Left ventricle myocardium inferior (tissue), 1 donor: ENCODE measurements around the gene IFNGR1. TPM values are rescaled to one million over a fixed set of nuclear protein-coding genes. Genes with fewer than 3 reads are reported as not detected.
"Not testable (repeated sequence)": the region's sequence is repeated elsewhere in the genome, so short reads cannot be mapped to it uniquely, and the experiment has no call there.

Experiments used
- DNase-seq: peaks from one replicate; pipeline ENCODE4 v3.0.0-alpha.2; 2020
- H3K27ac ChIP-seq: fragments of 200-600 bp; replicated peaks from 2 replicates; pipeline ENCODE4 v1.8.0; 2021
- H3K27me3 ChIP-seq: fragments of 200-600 bp; 2 replicates; pipeline ENCODE4 v1.8.0; 2021; ENCODE audit warnings: low read depth
- H3K36me3 ChIP-seq: fragments of 200-600 bp; 2 replicates; pipeline ENCODE4 v1.8.0; 2021
- H3K4me1 ChIP-seq: fragments of 200-600 bp; 2 replicates; pipeline ENCODE4 v1.8.0; 2021
- H3K4me3 ChIP-seq: fragments of 200-600 bp; 2 replicates; pipeline ENCODE4 v1.8.0; 2021; ENCODE audit warnings: mild to moderate bottlenecking, moderate library complexity
- H3K9me3 ChIP-seq: fragments of 200-600 bp; replicated peaks from 2 replicates; pipeline ENCODE4 v1.8.0; 2021
- intact Hi-C: fragments of 100-400 bp; cut with micrococcal nuclease; formaldehyde crosslinking; loops from one replicate; pipeline ENCODE4 v1.11.0; 2022
- total RNA-seq: library from RNA; stranded (reverse); fragmentation: NEBNext Ultra II Directional; extraction: Animal tissue kit (Norgen Biotek cat#: 25700); gene quantifications from one replicate; pipeline ENCODE4 v1.2.1, GENCODE V29; 2021
- TF ChIP-seq, protein P1 (sequence below): fragments of 200-600 bp; IDR thresholded peaks from 2 replicates; pipeline ENCODE4 v1.8.0; 2021; ENCODE audit warnings: antibody characterized with exemption, mild to moderate bottlenecking, borderline replicate concordance
- donor health status: DM: no; HTN: yes; CAD: no; lungs with severe emphysema.

The IFNGR1 gene
- total RNA-seq, 1 donor from 2014 or later = 97.6 TPM

GRCh38 chr6:137216875-137217553 is 2.2 kb downstream of the IFNGR1 start:
- H3K27me3 ChIP-seq = no peaks in the 10 kb centered on the region
- H3K9me3 ChIP-seq = no peaks in the 10 kb centered on the region
- H3K4me1 ChIP-seq = peaks cover 92% of the 10 kb centered on the region
- no peaks in the 10 kb centered on the region for H3K36me3 ChIP-seq
- intact Hi-C loops = no loop called here
- peak overlapping the region; percentile 78 for H3K4me3 ChIP-seq
- no peak for DNase-seq
- peak overlapping the region; percentile 99 for H3K27ac ChIP-seq
- TF ChIP-seq, protein P1, sequence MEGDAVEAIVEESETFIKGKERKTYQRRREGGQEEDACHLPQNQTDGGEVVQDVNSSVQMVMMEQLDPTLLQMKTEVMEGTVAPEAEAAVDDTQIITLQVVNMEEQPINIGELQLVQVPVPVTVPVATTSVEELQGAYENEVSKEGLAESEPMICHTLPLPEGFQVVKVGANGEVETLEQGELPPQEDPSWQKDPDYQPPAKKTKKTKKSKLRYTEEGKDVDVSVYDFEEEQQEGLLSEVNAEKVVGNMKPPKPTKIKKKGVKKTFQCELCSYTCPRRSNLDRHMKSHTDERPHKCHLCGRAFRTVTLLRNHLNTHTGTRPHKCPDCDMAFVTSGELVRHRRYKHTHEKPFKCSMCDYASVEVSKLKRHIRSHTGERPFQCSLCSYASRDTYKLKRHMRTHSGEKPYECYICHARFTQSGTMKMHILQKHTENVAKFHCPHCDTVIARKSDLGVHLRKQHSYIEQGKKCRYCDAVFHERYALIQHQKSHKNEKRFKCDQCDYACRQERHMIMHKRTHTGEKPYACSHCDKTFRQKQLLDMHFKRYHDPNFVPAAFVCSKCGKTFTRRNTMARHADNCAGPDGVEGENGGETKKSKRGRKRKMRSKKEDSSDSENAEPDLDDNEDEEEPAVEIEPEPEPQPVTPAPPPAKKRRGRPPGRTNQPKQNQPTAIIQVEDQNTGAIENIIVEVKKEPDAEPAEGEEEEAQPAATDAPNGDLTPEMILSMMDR = no peak

DNA sequence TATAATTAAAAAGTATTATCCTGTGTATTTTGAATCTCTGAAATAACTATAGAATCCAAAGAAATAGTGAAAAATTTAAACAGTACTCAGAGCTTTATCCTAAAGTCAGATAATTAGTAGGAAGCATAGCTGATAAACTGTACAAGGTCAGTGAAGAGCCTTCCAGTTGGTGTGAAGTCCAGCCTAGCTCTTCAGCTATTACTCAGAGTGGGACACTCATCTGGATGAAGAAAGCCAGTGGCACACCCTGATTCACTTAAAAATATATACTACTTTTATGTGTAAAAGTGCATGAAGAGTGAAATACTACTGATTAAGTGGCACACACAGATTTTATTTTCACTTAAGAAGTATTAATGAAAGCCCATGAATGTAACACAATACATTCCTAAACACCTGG is 3.1 kb downstream of the IFNGR1 start:
- H3K27ac ChIP-seq = peak overlapping the region; percentile 99
- H3K27me3 ChIP-seq = no peaks in the 10 kb centered on the region
- no peaks in the 10 kb centered on the region for H3K9me3 ChIP-seq
- no peaks in the 10 kb centered on the region for H3K36me3 ChIP-seq
- intact Hi-C loops = no loop called here
- DNase-seq = no peak
- peak overlapping the region; percentile 78 for H3K4me3 ChIP-seq
- TF ChIP-seq, protein P1 = no peak
- H3K4me1 ChIP-seq = peaks cover 92% of the 10 kb centered on the region

GRCh38 chr6:137215630-137216029 is 3.6 kb downstream of the IFNGR1 start:
- Histone ChIP-seq H3K4me1 (peaks cover 92% of the 10 kb centered on the region), H3K4me3 (peak overlapping the region; percentile 78), H3K27ac (peak overlapping the region; percentile 99)
- H3K27me3 ChIP-seq, H3K36me3 ChIP-seq, H3K9me3 ChIP-seq, intact Hi-C loops, DNase-seq: not testable (repeated sequence)

DNA sequence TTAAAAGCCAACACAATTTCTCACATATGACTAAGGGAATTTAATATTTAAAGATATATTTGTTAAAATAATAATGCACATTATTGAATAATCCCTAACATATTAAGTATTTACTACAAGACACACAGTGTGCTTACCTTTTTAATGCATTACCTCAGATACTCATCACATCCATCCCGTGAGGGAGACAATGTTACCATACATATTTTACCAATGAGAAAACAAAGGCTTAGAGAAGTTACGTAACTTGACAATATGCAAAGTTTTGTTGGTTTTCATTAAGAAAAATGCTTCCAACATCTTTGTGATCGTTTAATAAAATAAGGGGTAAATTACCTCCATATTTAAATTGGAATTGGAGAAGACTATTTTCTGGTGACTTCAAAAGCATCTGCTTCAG is 4.3 kb downstream of the IFNGR1 start:
- H3K4me3 ChIP-seq = peak overlapping the region; percentile 78
- intact Hi-C loops = no loop called here
- no peak for DNase-seq
- no peaks in the 10 kb centered on the region for H3K36me3 ChIP-seq
- TF ChIP-seq, protein P1 = no peak
- no peaks in the 10 kb centered on the region for H3K9me3 ChIP-seq
- H3K27me3 ChIP-seq = no peaks in the 10 kb centered on the region
- peak overlapping the region; percentile 99 for H3K27ac ChIP-seq
- peaks cover 92% of the 10 kb centered on the region for H3K4me1 ChIP-seq

DNA sequence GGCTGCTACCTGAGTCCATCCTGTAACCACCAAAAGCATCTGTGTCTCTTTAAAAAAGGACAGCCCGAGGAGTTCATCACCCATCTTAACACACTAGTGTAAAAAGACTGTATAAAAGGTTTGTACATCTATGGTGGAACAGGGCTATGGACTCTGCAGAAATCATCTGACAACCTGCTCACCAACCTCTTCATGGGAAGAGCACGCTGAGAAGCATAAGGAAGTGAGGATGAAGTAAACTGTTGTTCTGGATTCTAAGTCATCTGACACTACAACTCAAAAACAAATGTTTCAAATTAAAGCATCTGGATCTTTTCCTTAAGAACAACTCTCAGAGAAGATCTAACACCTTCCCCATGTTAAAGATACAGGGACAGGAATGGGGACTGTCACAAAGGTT is 5.4 kb downstream of the IFNGR1 start:
- TF ChIP-seq, protein P1 = no peak
- H3K4me1 ChIP-seq = peaks cover 95% of the 10 kb centered on the region
- no peak for DNase-seq
- peak overlapping the region; percentile 99 for H3K27ac ChIP-seq
- H3K36me3 ChIP-seq = peaks cover 10% of the 10 kb centered on the region
- intact Hi-C loops = no loop called here
- no peaks in the 10 kb centered on the region for H3K27me3 ChIP-seq
- no peaks in the 10 kb centered on the region for H3K9me3 ChIP-seq
- peak overlapping the region; percentile 78 for H3K4me3 ChIP-seq

- TF ChIP-seq, protein P1 = no peak
- DNase-seq = no peak
- peaks cover 15% of the 10 kb centered on the region for H3K36me3 ChIP-seq
- intact Hi-C loops = no loop called here
- peaks cover 1% of the 10 kb centered on the region for H3K9me3 ChIP-seq
- peaks cover 95% of the 10 kb centered on the region for H3K4me1 ChIP-seq
- H3K27ac ChIP-seq = peak overlapping the region; percentile 99
- H3K27me3 ChIP-seq = no peaks in the 10 kb centered on the region
- H3K4me3 ChIP-seq = peak overlapping the region; percentile 78
These were observed 5.8 kb downstream of the IFNGR1 start for GRCh38 chr6:137213331-137213740.
